GM18499 (cell line): ENCODE results near the gene CCDC138.

Source experiments
- ATAC-seq: cut with Tn5 transposase; IDR thresholded peaks from one replicate; pipeline ENCODE4 v1.9.1; 2021; ENCODE audit warnings: moderate number of reproducible peaks; ENCODE audit not compliant: insufficient read depth, unreplicated experiment

Gene CCDC138

GRCh38 chr2:108825254-108825653 lies 38.7 kb downstream of the CCDC138 start:
- ATAC-seq, result no peak

GRCh38 chr2:108825736-108826135 lies 39.2 kb downstream of the CCDC138 start:
- no peak for ATAC-seq

- ATAC-seq, result no peak
Observed at GRCh38 chr2:108829578-108830310, 43.2 kb downstream of the CCDC138 start.

GRCh38 chr2:108833219-108833618 lies 46.6 kb downstream of the CCDC138 start:
- ATAC-seq, result no peak

- no peak for ATAC-seq
Observed at GRCh38 chr2:108834620-108835019, 48.0 kb downstream of the CCDC138 start.

- no peak for ATAC-seq
Observed at GRCh38 chr2:108835040-108835439, 48.5 kb downstream of the CCDC138 start.

GRCh38 chr2:108837198-108837597 lies 50.6 kb downstream of the CCDC138 start:
- no peak for ATAC-seq

GRCh38 chr2:108841506-108841905 lies 54.9 kb downstream of the CCDC138 start:
- no peak for ATAC-seq

GRCh38 chr2:108845923-108846322 lies 59.4 kb downstream of the CCDC138 start:
- no peak for ATAC-seq

GRCh38 chr2:108847000-108847399 lies 60.4 kb downstream of the CCDC138 start:
- no peak for ATAC-seq

GRCh38 chr2:108852375-108852774 lies 65.8 kb downstream of the CCDC138 start:
- no peak for ATAC-seq

- no peak for ATAC-seq
Observed at GRCh38 chr2:108853421-108853820, 66.8 kb downstream of the CCDC138 start.

- ATAC-seq, result no peak
Observed at GRCh38 chr2:108854484-108854883, 67.9 kb downstream of the CCDC138 start.

GRCh38 chr2:108855194-108855593 lies 68.6 kb downstream of the CCDC138 start:
- ATAC-seq, result no peak

- no peak for ATAC-seq
Observed at GRCh38 chr2:108858894-108859293, 72.3 kb downstream of the CCDC138 start.

- ATAC-seq, result no peak
Observed at GRCh38 chr2:108866041-108866440, 79.5 kb downstream of the CCDC138 start.

- ATAC-seq, result no peak
Observed at GRCh38 chr2:108868911-108869310, 82.3 kb downstream of the CCDC138 start.

- no peak for ATAC-seq
Observed at GRCh38 chr2:108869542-108869941, 83.0 kb downstream of the CCDC138 start.

GRCh38 chr2:108870069-108870644 lies 83.6 kb downstream of the CCDC138 start:
- ATAC-seq, result no peak

GRCh38 chr2:108877506-108877905 lies 90.9 kb downstream of the CCDC138 start:
- ATAC-seq, result no peak

- no peak for ATAC-seq
Observed at GRCh38 chr2:108878276-108878675, 91.7 kb downstream of the CCDC138 start.

GRCh38 chr2:108884619-108885018 lies 98.0 kb downstream of the CCDC138 start:
- ATAC-seq, result no peak
